Endodermal cell (in vitro differentiated cells): ENCODE data around the gene CCR9. TPM values are rescaled to one million over a fixed set of nuclear protein-coding genes. Genes with fewer than 3 reads are reported as not detected.

Source experiments
- DNase-seq: peaks from one replicate; pipeline ENCODE4 v3.0.0-alpha.2; 2017
- H3K27ac ChIP-seq: 2 replicates; pipeline ENCODE4 v1.5.1; 2013; ENCODE audit warnings: mild to moderate bottlenecking, low read depth, low read length, moderate library complexity
- H3K27me3 ChIP-seq: 2 replicates; pipeline ENCODE4 v1.6.1; 2013; ENCODE audit warnings: mild to moderate bottlenecking, low read length, moderate library complexity; ENCODE audit not compliant: insufficient read depth, control insufficient read depth, poor library complexity, severe bottlenecking
- H3K36me3 ChIP-seq: 2 replicates; pipeline ENCODE4 v1.7.0; 2013; ENCODE audit warnings: mild to moderate bottlenecking, low read length, moderate library complexity; ENCODE audit not compliant: control insufficient read depth, insufficient read depth
- H3K4me1 ChIP-seq: one replicate; pipeline ENCODE4 v1.7.0; 2013; ENCODE audit warnings: low read length; ENCODE audit not compliant: control insufficient read depth, insufficient read depth
- H3K4me3 ChIP-seq: 2 replicates; pipeline ENCODE4 v1.5.1; 2013; ENCODE audit warnings: mild to moderate bottlenecking, low read length, moderate library complexity
- H3K9ac ChIP-seq: 2 replicates; pipeline ENCODE4 v1.6.1; 2013; ENCODE audit warnings: mild to moderate bottlenecking, low read length, moderate library complexity; ENCODE audit not compliant: poor library complexity, severe bottlenecking; ENCODE audit errors: extremely low read depth
- H3K9me3 ChIP-seq: 2 replicates; pipeline ENCODE4 v1.6.1; 2013; ENCODE audit warnings: mild to moderate bottlenecking, low read length, moderate library complexity; ENCODE audit not compliant: control insufficient read depth
- H3K27ac Mint-ChIP-seq: 2 replicates; pipeline ENCODE4 v1.8.0; 2020; ENCODE audit warnings: mixed read lengths
- H3K27me3 Mint-ChIP-seq: 2 replicates; pipeline ENCODE4 v1.8.0; 2021; ENCODE audit warnings: mild to moderate bottlenecking, mixed read lengths; ENCODE audit not compliant: insufficient read depth
- H3K36me3 Mint-ChIP-seq: 2 replicates; pipeline ENCODE4 v1.8.0; 2020; ENCODE audit warnings: low read depth, mixed read lengths
- H3K4me1 Mint-ChIP-seq: 2 replicates; pipeline ENCODE4 v1.8.0; 2020; ENCODE audit warnings: mixed read lengths
- H3K4me3 Mint-ChIP-seq: 2 replicates; pipeline ENCODE4 v1.8.0; 2020; ENCODE audit warnings: mild to moderate bottlenecking, moderate library complexity, mixed read lengths
- H3K9me3 Mint-ChIP-seq: 2 replicates; pipeline ENCODE4 v1.8.0; 2020; ENCODE audit warnings: mild to moderate bottlenecking, mixed read lengths
- WGBS, 2 experiments: methylation state at CpG; one replicate each; pipeline versions ENCODE4 v1.1.5 to v1.1.7; 2013; ENCODE audit warnings: missing lambda C conversion rate in 2 of 2, mixed read lengths in 1 of 2; ENCODE audit not compliant: insufficient coverage in 1 of 2, insufficient read length in 1 of 2; 5-methylcytosine and 5-hydroxymethylcytosine counted together
- total RNA-seq, 2 donors: library from RNA; stranded (reverse); fragmentation: NEBNext Ultra II Directional in 1 of 2; extraction: Animal tissue kit (Norgen Biotek cat#: 25700) in 1 of 2; gene quantifications; 2 replicates in 1 of 2; 3 replicates in 1 of 2; pipeline ENCODE4 v1.2.1, GENCODE V29; 2021
- TF ChIP-seq, protein P1 (sequence below): fragments of 200-600 bp; sonication (generic); conservative IDR thresholded peaks from 2 replicates; pipeline ENCODE4 v1.5.0; 2021; ENCODE audit warnings: antibody characterized with exemption, mild to moderate bottlenecking

CCR9 gene
- total RNA-seq, 2 donors from 2014 or later = not detected

DNA sequence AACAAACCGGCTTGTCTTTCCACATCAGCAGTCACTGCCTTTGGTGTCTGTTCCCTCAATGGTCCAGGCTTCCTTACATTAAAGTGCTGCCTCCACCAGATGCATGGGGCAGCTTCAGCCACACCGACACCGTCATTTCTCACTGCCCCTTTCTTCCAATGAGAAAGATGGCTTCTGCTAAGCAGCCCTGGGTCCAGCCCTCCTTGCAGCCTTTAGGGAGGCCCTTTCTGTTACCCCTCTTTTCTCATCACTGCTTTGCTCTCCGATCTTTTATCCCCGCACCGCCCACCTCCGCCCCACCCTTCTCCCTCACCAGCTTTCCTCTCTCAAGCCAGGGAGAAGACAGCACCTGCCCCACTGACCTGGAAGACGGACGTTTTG, 28.7 kb downstream of the CCR9 start:
- peaks cover 8% of the 10 kb centered on the region for H3K36me3 Mint-ChIP-seq
- peaks cover 17% of the 10 kb centered on the region for H3K27me3 ChIP-seq
- WGBS, 2 experiments = 70 to 85% methylated on average over 5 to 9 of the region's 9 CpGs
- H3K27me3 Mint-ChIP-seq = peaks cover 4% of the 10 kb centered on the region
- no peaks in the 10 kb centered on the region for H3K4me1 Mint-ChIP-seq
- no peak overlapping the region for H3K4me3 ChIP-seq
- no peak for DNase-seq
- no peak overlapping the region for H3K27ac ChIP-seq
- no peaks in the 10 kb centered on the region for H3K36me3 ChIP-seq
- H3K9me3 Mint-ChIP-seq = no peaks in the 10 kb centered on the region
- H3K9ac ChIP-seq = no peak overlapping the region
- TF ChIP-seq, protein P1, sequence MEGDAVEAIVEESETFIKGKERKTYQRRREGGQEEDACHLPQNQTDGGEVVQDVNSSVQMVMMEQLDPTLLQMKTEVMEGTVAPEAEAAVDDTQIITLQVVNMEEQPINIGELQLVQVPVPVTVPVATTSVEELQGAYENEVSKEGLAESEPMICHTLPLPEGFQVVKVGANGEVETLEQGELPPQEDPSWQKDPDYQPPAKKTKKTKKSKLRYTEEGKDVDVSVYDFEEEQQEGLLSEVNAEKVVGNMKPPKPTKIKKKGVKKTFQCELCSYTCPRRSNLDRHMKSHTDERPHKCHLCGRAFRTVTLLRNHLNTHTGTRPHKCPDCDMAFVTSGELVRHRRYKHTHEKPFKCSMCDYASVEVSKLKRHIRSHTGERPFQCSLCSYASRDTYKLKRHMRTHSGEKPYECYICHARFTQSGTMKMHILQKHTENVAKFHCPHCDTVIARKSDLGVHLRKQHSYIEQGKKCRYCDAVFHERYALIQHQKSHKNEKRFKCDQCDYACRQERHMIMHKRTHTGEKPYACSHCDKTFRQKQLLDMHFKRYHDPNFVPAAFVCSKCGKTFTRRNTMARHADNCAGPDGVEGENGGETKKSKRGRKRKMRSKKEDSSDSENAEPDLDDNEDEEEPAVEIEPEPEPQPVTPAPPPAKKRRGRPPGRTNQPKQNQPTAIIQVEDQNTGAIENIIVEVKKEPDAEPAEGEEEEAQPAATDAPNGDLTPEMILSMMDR = no peak
- H3K4me1 ChIP-seq = no peaks in the 10 kb centered on the region
- H3K4me3 Mint-ChIP-seq = no peak overlapping the region
- H3K27ac Mint-ChIP-seq = no peak overlapping the region
- no peaks in the 10 kb centered on the region for H3K9me3 ChIP-seq

DNA sequence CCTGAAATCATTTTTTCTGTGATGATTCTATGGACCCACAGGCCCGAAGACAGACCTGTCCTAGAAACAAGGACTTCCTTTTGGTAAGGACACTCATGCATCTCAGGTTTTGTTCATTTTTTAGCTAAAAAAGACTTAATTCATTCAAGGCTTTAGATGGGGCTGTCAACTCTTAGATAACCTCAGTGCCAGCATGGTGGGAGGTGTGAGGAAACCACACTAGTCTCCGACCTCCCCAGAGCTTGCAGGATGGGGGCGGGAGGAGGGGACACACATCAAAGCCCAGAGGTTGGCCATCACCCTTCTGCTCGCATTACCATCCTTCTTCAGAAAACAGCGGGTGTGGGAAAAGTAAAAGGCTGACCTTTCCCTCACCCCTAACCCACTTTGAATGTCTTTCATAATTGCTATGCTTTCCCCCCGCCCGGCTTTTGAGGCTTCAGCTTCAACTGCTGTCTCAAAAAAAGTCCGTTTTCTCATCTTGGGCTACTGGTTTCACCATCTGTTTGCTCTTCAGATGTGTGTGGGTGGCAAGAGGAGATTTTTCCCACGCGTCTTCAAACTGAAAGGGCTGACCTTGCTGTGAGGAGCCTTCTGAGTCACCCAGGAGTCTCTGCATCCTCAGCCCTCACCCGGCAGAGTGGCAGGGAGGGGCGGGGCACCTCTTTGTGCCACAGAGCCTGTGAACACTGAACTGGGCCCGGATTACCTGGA, 29.3 kb downstream of the CCR9 start:
- no peaks in the 10 kb centered on the region for H3K36me3 ChIP-seq
- no peak overlapping the region for H3K27ac ChIP-seq
- Mint-ChIP-seq H3K36me3 (peaks cover 11% of the 10 kb centered on the region), H3K27me3 (peaks cover 3% of the 10 kb centered on the region), H3K4me3 (no peak overlapping the region), H3K4me1 (no peaks in the 10 kb centered on the region), H3K27ac (no peak overlapping the region), H3K9me3 (no peaks in the 10 kb centered on the region)
- WGBS, 2 experiments = 43 to 51% methylated on average over 3 to 13 of the region's 13 CpGs
- peak; percentile 58 for DNase-seq
- TF ChIP-seq, protein P1 = no peak
- no peaks in the 10 kb centered on the region for H3K4me1 ChIP-seq
- peaks cover 17% of the 10 kb centered on the region for H3K27me3 ChIP-seq
- no peak overlapping the region for H3K4me3 ChIP-seq
- no peaks in the 10 kb centered on the region for H3K9me3 ChIP-seq
- H3K9ac ChIP-seq = no peak overlapping the region

DNA sequence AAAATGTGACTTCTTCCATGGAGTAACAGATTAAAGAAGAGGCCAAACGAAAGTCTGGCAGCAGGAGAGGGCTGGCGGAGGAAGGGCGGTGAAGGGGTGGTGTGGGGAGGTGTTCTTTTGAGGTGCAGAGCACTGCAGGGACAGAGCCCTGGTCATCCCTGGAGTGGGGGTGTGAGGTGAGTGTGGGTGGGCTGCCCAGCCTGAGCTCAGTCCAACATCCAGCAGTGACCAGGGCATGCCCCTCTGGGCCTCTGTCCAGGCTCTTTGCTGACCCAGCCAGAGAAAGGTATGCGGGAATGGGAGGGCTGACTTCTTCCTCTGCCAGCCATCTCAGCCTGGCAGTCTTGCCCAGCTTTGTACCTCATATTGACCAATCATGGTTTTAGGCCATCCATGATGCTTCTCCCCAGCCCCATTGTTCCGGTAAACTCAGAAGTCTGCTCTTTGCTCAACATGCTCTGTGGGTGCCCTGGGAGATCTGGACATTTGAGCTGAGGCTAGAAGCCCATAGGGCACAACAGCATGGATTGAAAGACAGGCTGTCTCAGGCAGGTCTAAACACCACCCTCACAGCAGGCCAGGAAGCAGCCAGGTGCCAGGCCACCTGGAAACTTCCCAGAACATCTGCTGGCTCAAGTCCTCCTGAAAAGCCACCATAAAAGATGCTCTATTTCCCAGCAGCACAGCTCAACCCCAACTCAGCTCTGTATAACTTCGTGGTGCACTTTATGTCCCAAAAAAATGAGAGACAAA, 31.0 kb downstream of the CCR9 start:
- H3K4me1 Mint-ChIP-seq = no peaks in the 10 kb centered on the region
- H3K27ac Mint-ChIP-seq = no peak overlapping the region
- H3K36me3 Mint-ChIP-seq = peaks cover 20% of the 10 kb centered on the region
- H3K4me3 Mint-ChIP-seq = no peak overlapping the region
- H3K36me3 ChIP-seq = peaks cover 10% of the 10 kb centered on the region
- H3K9me3 ChIP-seq = no peaks in the 10 kb centered on the region
- TF ChIP-seq, protein P1 = no peak
- peaks cover 3% of the 10 kb centered on the region for H3K27me3 Mint-ChIP-seq
- no peak overlapping the region for H3K4me3 ChIP-seq
- no peak overlapping the region for H3K9ac ChIP-seq
- no peaks in the 10 kb centered on the region for H3K4me1 ChIP-seq
- no peaks in the 10 kb centered on the region for H3K9me3 Mint-ChIP-seq
- peaks cover 14% of the 10 kb centered on the region for H3K27me3 ChIP-seq
- no peak overlapping the region for H3K27ac ChIP-seq
- WGBS, 2 experiments = 86 to 92% methylated on average over 1 to 6 of the region's 6 CpGs
- DNase-seq = no peak
